ENCODE measurements around the gene MRPL46.

The MRPL46 gene

DNA sequence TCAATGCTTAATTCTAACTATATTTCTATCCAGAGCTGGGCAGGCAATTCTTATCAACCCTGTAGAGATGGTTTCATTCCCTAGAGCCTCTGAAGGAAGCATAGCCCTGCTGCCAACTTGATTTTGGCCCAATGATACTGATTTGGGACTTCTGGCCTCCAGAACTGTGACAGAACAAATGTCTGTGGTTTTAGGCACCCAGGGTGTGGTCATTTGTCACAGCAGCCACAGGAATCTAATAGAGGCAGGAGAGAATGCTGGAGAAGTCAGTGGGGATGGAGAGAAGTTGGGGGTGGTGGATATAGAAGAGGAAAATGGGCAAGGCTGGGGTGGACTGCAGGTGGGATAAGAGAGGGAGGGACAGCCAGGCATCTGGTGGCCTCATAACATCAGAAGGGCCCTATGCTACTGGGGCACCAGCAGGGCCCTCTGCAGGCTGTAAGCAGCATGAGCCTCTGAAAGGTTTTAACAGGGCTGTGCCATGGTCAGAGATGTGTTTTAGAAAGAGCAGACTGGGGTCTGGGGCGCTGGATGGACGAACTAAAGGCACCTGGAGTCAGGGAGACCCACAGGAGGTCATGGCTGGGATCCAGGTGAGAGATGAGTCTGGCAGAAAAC is 20.1 kb upstream of the MRPL46 start:
- DNase-seq, result no peak
- TF ChIP-seq, protein P1, sequence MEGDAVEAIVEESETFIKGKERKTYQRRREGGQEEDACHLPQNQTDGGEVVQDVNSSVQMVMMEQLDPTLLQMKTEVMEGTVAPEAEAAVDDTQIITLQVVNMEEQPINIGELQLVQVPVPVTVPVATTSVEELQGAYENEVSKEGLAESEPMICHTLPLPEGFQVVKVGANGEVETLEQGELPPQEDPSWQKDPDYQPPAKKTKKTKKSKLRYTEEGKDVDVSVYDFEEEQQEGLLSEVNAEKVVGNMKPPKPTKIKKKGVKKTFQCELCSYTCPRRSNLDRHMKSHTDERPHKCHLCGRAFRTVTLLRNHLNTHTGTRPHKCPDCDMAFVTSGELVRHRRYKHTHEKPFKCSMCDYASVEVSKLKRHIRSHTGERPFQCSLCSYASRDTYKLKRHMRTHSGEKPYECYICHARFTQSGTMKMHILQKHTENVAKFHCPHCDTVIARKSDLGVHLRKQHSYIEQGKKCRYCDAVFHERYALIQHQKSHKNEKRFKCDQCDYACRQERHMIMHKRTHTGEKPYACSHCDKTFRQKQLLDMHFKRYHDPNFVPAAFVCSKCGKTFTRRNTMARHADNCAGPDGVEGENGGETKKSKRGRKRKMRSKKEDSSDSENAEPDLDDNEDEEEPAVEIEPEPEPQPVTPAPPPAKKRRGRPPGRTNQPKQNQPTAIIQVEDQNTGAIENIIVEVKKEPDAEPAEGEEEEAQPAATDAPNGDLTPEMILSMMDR (IDR thresholded peaks at IDR 0.05; ENCODE audit: low read depth, low read length), result 0 out of 2 replicates have a peak, but pooled peaks have one; percentile 3
- H3K36me3 ChIP-seq, result no peaks in the 10 kb centered on the region
- H3K27me3 ChIP-seq, result no peaks in the 10 kb centered on the region
- H3K4me1 ChIP-seq, result no peaks in the 10 kb centered on the region; the same call in 1 of the 2 replicates
- H3K4me3 ChIP-seq (ENCODE audit: low read depth, low read length), result no peak overlapping the region
- H3K9me3 ChIP-seq, result no peaks in the 10 kb centered on the region

DNA sequence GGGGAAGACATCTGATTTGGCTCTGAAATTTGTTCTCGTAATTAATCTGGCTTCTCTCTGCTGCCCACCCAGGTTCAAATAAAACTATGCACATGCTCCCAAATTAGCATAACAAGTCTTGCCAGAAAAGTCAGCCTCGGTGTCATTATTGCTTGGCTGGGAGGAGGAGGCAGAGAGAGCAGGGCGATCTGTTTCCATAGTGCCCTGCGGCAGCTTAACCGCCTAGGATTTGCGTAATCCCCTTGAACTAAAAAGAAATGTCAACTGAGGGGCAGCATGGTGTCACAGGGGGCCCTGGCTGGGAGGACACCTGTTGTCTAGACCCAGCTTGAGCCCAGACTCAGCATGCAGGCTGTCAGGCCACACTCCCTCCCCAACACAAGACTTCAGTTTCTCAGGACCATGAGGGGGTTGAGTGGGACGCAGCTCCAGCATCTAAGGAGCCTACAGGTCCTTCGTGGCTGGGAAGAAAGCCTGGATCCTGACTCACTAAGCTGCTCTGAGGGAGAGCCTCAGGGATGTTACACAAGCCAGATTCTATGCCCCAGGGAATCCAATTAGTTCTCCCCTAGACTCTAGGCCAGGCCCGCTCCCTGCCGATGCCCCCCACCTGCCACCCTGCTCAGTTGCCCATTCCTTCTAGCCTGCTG is 17.6 kb upstream of the MRPL46 start:
- H3K4me3 ChIP-seq (ENCODE audit: low read depth, low read length), result no peak overlapping the region
- peak; percentile 23 for DNase-seq
- H3K27me3 ChIP-seq, result no peaks in the 10 kb centered on the region
- no peaks in the 10 kb centered on the region for H3K9me3 ChIP-seq
- no peaks in the 10 kb centered on the region; the same call in 1 of the 2 replicates for H3K4me1 ChIP-seq
- TF ChIP-seq, protein P1 (IDR thresholded peaks at IDR 0.05; ENCODE audit: low read depth, low read length), result no peak
- no peaks in the 10 kb centered on the region; the same call in 1 of the 2 replicates for H3K36me3 ChIP-seq

DNA sequence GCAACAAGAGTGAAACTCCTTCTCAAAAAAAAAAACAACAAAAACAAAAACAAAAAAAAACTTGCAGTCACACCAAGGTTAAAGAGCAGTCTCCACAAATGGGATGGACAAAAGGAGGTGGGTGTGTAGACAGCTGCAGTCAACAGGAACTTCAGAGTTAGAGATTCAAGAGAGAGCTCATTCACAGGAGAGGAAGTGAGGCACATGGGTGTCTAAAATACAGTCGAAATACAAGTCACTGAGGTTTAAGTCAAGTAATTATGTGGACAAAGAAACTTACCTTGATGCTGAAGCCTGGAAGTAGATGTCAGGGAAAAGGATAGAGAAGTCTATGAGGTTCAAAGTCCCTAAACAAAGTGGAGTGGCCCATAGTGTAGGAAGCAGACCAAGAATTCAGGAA is 15.1 kb upstream of the MRPL46 start:
- peaks cover 10% of the 10 kb centered on the region for H3K36me3 ChIP-seq

GRCh38 chr15:88480981-88481380 is 13.8 kb upstream of the MRPL46 start:
- H3K4me3 ChIP-seq (ENCODE audit: low read depth, low read length), result no peak overlapping the region
- H3K4me1 ChIP-seq, result peaks cover 3% of the 10 kb centered on the region; the same call in 1 of the 2 replicates
- peaks cover 15% of the 10 kb centered on the region for H3K36me3 ChIP-seq
- no peaks in the 10 kb centered on the region for H3K27me3 ChIP-seq
- no peak for DNase-seq
- TF ChIP-seq, protein P1 (IDR thresholded peaks at IDR 0.05; ENCODE audit: low read depth, low read length), result no peak
- no peaks in the 10 kb centered on the region for H3K9me3 ChIP-seq

More for the DNA sequence above, 15.1 kb upstream of the MRPL46 start:
- no peak for DNase-seq
- no peak overlapping the region for H3K4me3 ChIP-seq (ENCODE audit: low read depth, low read length)
- no peaks in the 10 kb centered on the region; the same call in 1 of the 2 replicates for H3K4me1 ChIP-seq
- TF ChIP-seq, protein P1 (IDR thresholded peaks at IDR 0.05; ENCODE audit: low read depth, low read length), result no peak
- H3K9me3 ChIP-seq, result no peaks in the 10 kb centered on the region
- no peaks in the 10 kb centered on the region for H3K27me3 ChIP-seq

DNA sequence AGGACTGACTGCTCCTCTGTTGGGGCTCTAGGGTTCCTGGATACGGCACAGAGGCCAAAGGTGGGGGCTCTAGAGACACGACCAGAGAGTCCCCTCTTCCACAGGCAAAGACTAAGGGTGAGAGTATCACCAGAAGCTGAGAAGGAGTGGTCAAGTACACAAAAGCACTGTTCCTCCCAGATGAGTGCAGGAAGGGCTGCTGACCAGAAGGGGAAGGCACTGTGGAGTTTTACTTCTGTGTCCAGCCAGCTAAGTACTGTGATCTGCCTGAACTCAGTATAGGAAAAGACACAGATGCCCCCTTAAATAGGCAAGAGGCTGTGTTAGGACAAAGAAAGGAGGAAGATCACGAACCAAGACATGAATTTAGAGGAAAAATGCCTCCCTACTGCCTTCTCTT is 12.0 kb upstream of the MRPL46 start:
- Histone ChIP-seq H3K4me3 (ENCODE audit: low read depth, low read length) (no peak overlapping the region), H3K27me3 (no peaks in the 10 kb centered on the region), H3K9me3 (no peaks in the 10 kb centered on the region), H3K36me3 (peaks cover 19% of the 10 kb centered on the region), H3K4me1 (0 out of 2 replicates have a peak, but pooled peaks cover 3% of the 10 kb centered on the region)
- TF ChIP-seq, protein P1 (IDR thresholded peaks at IDR 0.05; ENCODE audit: low read depth, low read length), result peak; percentile 20; the same call in 1 of the 2 replicates
- DNase-seq, result no peak

DNA sequence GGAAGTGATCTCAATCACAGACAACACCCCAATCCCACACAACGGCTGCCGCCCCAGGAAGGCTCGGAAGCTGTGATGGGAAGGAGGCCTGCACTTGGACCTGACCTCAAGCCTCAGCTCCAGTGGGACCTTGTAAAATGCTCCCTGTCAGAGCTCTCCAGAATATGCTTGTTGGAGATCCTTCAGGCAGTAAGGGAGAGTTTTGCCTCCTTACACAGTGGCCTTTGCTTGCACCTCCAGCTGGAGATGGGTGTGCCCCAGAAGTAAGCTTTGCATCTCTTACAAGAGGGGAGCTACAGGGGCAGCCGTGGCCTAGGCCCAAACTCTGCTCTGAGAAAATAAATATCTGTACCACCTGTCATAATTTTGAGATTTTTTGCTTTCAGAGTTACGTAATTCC is 10.7 kb upstream of the MRPL46 start:
- H3K4me1 ChIP-seq, result 0 out of 2 replicates have a peak, but pooled peaks cover 3% of the 10 kb centered on the region
- no peaks in the 10 kb centered on the region for H3K9me3 ChIP-seq
- no peak overlapping the region for H3K4me3 ChIP-seq (ENCODE audit: low read depth, low read length)
- peaks cover 19% of the 10 kb centered on the region for H3K36me3 ChIP-seq
- DNase-seq, result no peak
- H3K27me3 ChIP-seq, result no peaks in the 10 kb centered on the region
- TF ChIP-seq, protein P1 (IDR thresholded peaks at IDR 0.05; ENCODE audit: low read depth, low read length), result no peak

All from BE2C (cell line).